GM18505 (cell line): ENCODE results near the gene OR8D2.
"Not testable (repeated sequence)": the region's sequence is repeated elsewhere in the genome, so short reads cannot be mapped to it uniquely, and the experiment has no call there.

ENCODE experiments used
- ATAC-seq: cut with Tn5 transposase; IDR thresholded peaks from one replicate; pipeline ENCODE4 v1.9.1; 2021; ENCODE audit not compliant: unreplicated experiment
- POLR2A ChIP-seq: IDR thresholded peaks from 4 replicates; pipeline ENCODE4 v1.6.1; 2011; ENCODE audit warnings: borderline replicate concordance; ENCODE audit not compliant: insufficient read depth, insufficient read length; ENCODE audit errors: extremely low read depth

OR8D2 gene

DNA sequence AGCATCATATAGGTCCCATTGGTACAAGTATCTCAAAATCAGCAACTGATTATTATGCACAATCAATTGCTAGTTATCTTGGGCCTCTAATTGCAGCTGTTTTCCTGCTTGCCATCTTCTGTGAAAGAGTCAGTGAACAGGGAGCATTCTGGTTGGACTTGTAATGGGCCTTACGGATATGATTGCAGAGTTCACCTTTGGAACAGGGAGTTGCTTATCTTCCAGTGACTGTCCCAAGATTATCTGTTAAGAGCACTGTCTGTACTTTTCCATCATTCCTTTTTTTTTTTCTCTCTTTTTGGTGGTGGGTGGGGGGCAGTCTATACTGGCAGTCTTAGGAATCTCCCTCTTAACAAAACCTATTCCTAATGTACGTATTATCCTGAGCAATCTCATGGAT is 46.0 kb downstream of the OR8D2 start:
- ATAC-seq, result no peak
- TF ChIP-seq POLR2A, result no peak

DNA sequence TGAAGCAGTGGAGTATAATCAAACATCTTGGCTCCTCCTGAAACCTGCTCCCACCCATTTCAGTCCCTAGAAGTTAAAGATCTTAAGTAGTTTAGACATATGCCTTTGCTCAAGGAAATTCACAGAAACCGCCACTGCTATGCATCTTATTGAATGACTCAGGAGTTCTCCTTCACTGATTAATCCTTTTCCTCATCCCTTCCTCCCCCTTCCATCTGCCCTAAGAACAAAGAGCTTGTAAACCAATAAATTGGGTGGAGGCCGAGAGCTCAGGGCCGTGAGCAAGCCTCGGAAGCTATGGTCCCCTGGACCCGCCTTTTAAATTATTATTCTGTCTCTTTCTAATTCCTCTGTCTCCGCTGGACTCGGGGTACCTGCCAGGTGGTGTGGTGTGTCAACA is 49.1 kb downstream of the OR8D2 start:
- ATAC-seq, result not testable (repeated sequence)
